Keratinocyte (primary cell): ENCODE data around the gene CAMK2D. TPM values are rescaled to one million over a fixed set of nuclear protein-coding genes. Genes with fewer than 3 reads are reported as not detected.
"Not testable (repeated sequence)": the region's sequence is repeated elsewhere in the genome, so short reads cannot be mapped to it uniquely, and the experiment has no call there.

Experiments
- DNase-seq: peaks from one replicate; pipeline ENCODE4 v3.0.0-alpha.2; 2011; ENCODE audit warnings: low read depth, missing footprints, low spot score
- FAIRE-seq: peaks from 2 replicates; lab custom pipeline; 2011; peaks lifted over from hg19 to GRCh38; lab: Jason Lieb, UNC
- H2AFZ ChIP-seq: 2 replicates; pipeline ENCODE4 v1.6.0; 2012; ENCODE audit warnings: low read length, control low read depth, inconsistent platforms; ENCODE audit not compliant: control insufficient read depth
- H3K27ac ChIP-seq: 2 replicates; pipeline ENCODE4 v1.5.1; 2011; ENCODE audit warnings: low read length; ENCODE audit not compliant: control insufficient read depth, insufficient read depth
- H3K27me3 ChIP-seq: 3 replicates; pipeline ENCODE4 v1.6.0; 2011; ENCODE audit warnings: low read length; ENCODE audit not compliant: control insufficient read depth, insufficient read depth; ENCODE audit errors: extremely low read depth
- H3K36me3 ChIP-seq, 2 experiments: 2 replicates in 1 of 2; 3 replicates in 1 of 2; pipeline ENCODE4 v1.5.1; 2011; ENCODE audit warnings: low read length in 2 of 2, mild to moderate bottlenecking in 1 of 2; ENCODE audit not compliant: control insufficient read depth in 2 of 2, insufficient read depth in 2 of 2; ENCODE audit errors: extremely low read depth in 1 of 2
- H3K4me1 ChIP-seq: 3 replicates; pipeline ENCODE4 v1.5.1; 2011; ENCODE audit warnings: low read length; ENCODE audit not compliant: control insufficient read depth, insufficient read depth; ENCODE audit errors: extremely low read depth
- H3K4me2 ChIP-seq: 3 replicates; pipeline ENCODE4 v1.6.0; 2011; ENCODE audit warnings: low read depth, low read length; ENCODE audit not compliant: control insufficient read depth, insufficient read depth; ENCODE audit errors: extremely low read depth
- H3K4me3 ChIP-seq, 3 experiments: fragments of 200-600 bp in 1 of 3; sonication (generic) in 1 of 3; 2 replicates in 2 of 3; 3 replicates in 1 of 3; pipeline ENCODE4 v1.5.1; 2011 to 2016; ENCODE audit warnings: low read length in 3 of 3, mild to moderate bottlenecking in 3 of 3, control low read depth in 2 of 3, inconsistent platforms in 1 of 3, low read depth in 1 of 3, mixed read lengths in 1 of 3, mixed run types in 1 of 3, moderate library complexity in 1 of 3; ENCODE audit not compliant: control insufficient read depth in 2 of 3, insufficient read depth in 2 of 3; ENCODE audit errors: extremely low read depth in 1 of 3
- H3K79me2 ChIP-seq: 2 replicates; pipeline ENCODE4 v1.6.0; 2012; ENCODE audit warnings: low read length; ENCODE audit not compliant: control insufficient read depth, insufficient read depth
- H3K9ac ChIP-seq: 3 replicates; pipeline ENCODE4 v1.6.0; 2011; ENCODE audit warnings: low read length; ENCODE audit not compliant: control insufficient read depth, insufficient read depth; ENCODE audit errors: extremely low read depth
- H3K9me1 ChIP-seq: 3 replicates; pipeline ENCODE4 v1.6.0; 2011; ENCODE audit warnings: low read length; ENCODE audit not compliant: control insufficient read depth, insufficient read depth; ENCODE audit errors: extremely low read depth
- H3K9me3 ChIP-seq: 2 replicates; pipeline ENCODE4 v1.5.1; 2012; ENCODE audit warnings: low read depth, low read length; ENCODE audit not compliant: control insufficient read depth
- H4K20me1 ChIP-seq: 3 replicates; pipeline ENCODE4 v1.6.0; 2011; ENCODE audit warnings: low read length; ENCODE audit not compliant: control insufficient read depth, insufficient read depth; ENCODE audit errors: extremely low read depth
- EZH2 ChIP-seq: IDR thresholded peaks from one replicate; pipeline ENCODE4 v1.6.1; 2012; ENCODE audit warnings: inconsistent platforms, mild to moderate bottlenecking, low read length, moderate library complexity
- dilution Hi-C: fragments of 300-500 bp; cut with MboI; formaldehyde crosslinking; loops from one replicate; pipeline ENCODE4 v1.7.0; 2020; ENCODE audit warnings: low sequenced_read_pairs; ENCODE audit not compliant: extremely low pct_ligation_motif_present
- polyA plus RNA-seq, 5 experiments: library from polyadenylated mRNA; depleted of rRNA in 3 of 5; stranded (reverse) in 3 of 5; stranded (forward) in 1 of 5; unstranded in 1 of 5; fragments of >200 nt; gene quantifications; 1 replicate in 1 of 5; 2 replicates in 3 of 5; 3 replicates in 1 of 5; pipeline versions ENCODE4 v1.2.1 to v1.2.3, GENCODE V29; 2011 to 2012; ENCODE audit warnings: missing spikeins in 2 of 5, low read depth in 1 of 5, low replicate concordance in 1 of 5
- TF ChIP-seq, protein P1 (sequence below), 3 experiments: IDR thresholded peaks in 1 of 3; conservative IDR thresholded peaks in 1 of 3; optimal IDR thresholded peaks in 1 of 3; 2 replicates in 2 of 3; 3 replicates in 1 of 3; pipeline versions ENCODE3 to v1.5.1; 2011; ENCODE audit warnings: low read length in 3 of 3, mild to moderate bottlenecking in 3 of 3, moderate library complexity in 2 of 3, control low read depth in 1 of 3, inconsistent platforms in 1 of 3; ENCODE audit not compliant: insufficient read depth in 2 of 3; ENCODE audit errors: extremely low read depth in 1 of 3

The CAMK2D gene
- polyA plus RNA-seq, 1 donor (not counting 4 experiments of a cell fraction or from before 2014, with no cell fraction given), result 18.8 TPM

DNA sequence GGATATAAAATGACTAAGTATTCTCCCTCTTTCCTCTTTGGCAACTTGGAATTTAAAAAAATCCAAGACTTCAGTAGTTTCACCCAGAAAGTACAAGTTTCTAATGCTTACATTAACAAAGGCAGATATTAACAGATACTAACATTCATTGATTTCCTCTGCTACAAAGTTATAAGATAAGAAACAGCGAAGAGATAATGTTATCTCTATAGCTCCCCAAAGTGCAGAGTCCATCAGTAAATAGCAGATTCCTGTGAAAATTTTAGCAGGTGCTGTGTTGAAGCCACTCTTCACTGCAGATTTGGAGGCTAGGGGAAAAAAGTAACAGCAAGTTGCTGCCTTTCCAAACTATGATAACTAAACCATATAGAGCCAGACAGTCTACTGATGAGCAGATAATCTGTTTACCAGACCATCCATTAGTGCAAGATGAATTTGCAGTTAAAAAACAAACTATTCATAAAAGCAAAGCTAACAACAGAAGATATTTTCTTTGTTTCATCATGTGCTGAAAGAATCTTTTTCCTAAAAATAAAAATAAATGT, 3.3 kb upstream of the CAMK2D start:
- H3K36me3 ChIP-seq, result no peaks in the 10 kb centered on the region
- no peak overlapping the region for H3K4me3 ChIP-seq
- H3K27ac ChIP-seq, result no peak overlapping the region
- H3K9me3 ChIP-seq, result no peaks in the 10 kb centered on the region
- H3K4me1 ChIP-seq, result peaks cover 2% of the 10 kb centered on the region
- peaks cover 10% of the 10 kb centered on the region for H3K79me2 ChIP-seq
- FAIRE-seq (no peak), DNase-seq (no peak)
- dilution Hi-C loops, result no loop called here
- no peak overlapping the region for H3K9ac ChIP-seq
- H2AFZ ChIP-seq, result no peak overlapping the region
- no peaks in the 10 kb centered on the region for H3K9me1 ChIP-seq
- H3K4me2 ChIP-seq, result no peak overlapping the region
- no peaks in the 10 kb centered on the region for H3K27me3 ChIP-seq
- TF ChIP-seq, protein P1, sequence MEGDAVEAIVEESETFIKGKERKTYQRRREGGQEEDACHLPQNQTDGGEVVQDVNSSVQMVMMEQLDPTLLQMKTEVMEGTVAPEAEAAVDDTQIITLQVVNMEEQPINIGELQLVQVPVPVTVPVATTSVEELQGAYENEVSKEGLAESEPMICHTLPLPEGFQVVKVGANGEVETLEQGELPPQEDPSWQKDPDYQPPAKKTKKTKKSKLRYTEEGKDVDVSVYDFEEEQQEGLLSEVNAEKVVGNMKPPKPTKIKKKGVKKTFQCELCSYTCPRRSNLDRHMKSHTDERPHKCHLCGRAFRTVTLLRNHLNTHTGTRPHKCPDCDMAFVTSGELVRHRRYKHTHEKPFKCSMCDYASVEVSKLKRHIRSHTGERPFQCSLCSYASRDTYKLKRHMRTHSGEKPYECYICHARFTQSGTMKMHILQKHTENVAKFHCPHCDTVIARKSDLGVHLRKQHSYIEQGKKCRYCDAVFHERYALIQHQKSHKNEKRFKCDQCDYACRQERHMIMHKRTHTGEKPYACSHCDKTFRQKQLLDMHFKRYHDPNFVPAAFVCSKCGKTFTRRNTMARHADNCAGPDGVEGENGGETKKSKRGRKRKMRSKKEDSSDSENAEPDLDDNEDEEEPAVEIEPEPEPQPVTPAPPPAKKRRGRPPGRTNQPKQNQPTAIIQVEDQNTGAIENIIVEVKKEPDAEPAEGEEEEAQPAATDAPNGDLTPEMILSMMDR (optimal IDR thresholded peaks at IDR 0.05 in 1 of 3, IDR thresholded peaks at IDR 0.05 in 1 of 3, conservative IDR thresholded peaks at IDR 0.05 in 1 of 3; ENCODE audit: extremely low read depth in 1 of 3, insufficient read depth in 2 of 3, low read length in 3 of 3), result no peak
- TF ChIP-seq EZH2, result no peak
- no peaks in the 10 kb centered on the region for H4K20me1 ChIP-seq

DNA sequence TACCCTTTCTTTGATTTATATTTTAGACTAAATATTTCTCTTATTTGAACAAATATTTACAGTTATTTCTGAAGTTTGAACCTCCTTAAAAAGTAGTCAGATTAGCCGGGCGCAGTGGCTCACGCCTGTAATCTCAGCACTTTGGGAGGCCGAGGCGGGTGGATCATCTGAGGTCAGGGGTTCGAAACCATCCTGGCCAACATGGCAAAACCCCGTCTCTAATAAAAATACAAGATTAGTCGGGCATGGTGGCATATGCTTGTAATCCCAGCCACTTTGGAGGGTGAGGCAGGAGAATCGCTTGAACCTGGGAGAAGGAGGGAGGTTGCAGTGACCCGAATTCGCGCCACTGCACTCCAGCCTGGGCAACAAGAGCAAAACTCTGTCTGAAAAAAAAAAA, 2.4 kb upstream of the CAMK2D start:
- H3K4me1 ChIP-seq, H3K36me3 ChIP-seq, H3K4me2 ChIP-seq, H3K27ac ChIP-seq, H4K20me1 ChIP-seq, H2AFZ ChIP-seq, FAIRE-seq, dilution Hi-C loops, H3K9me1 ChIP-seq, H3K27me3 ChIP-seq, H3K9ac ChIP-seq, H3K9me3 ChIP-seq, DNase-seq, H3K4me3 ChIP-seq: not testable (repeated sequence)
- peaks cover 14% of the 10 kb centered on the region for H3K79me2 ChIP-seq

DNA sequence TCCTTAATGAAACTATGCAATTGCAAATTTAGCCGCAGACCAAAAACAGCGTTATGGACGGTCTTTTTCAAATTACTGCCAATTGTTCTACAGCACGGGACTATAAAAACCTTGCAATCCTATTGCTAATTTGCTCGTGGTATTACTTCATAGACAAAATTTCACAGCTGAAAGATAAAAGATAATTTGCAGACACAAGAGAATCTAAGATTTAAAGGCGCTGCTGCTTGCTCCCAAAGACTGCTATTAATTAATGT, 1.4 kb upstream of the CAMK2D start:
- H2AFZ ChIP-seq, result peak overlapping the region; percentile 59
- no peak for FAIRE-seq
- TF ChIP-seq, protein P1 (optimal IDR thresholded peaks at IDR 0.05 in 1 of 3, IDR thresholded peaks at IDR 0.05 in 1 of 3, conservative IDR thresholded peaks at IDR 0.05 in 1 of 3; ENCODE audit: extremely low read depth in 1 of 3, insufficient read depth in 2 of 3, low read length in 3 of 3), result no peak
- no peak for TF ChIP-seq EZH2
- H3K4me3 ChIP-seq, result peak overlapping the region; percentile 27 to 90 (median 75)
- peaks cover 20% of the 10 kb centered on the region for H3K79me2 ChIP-seq
- no peaks in the 10 kb centered on the region for H3K36me3 ChIP-seq
- H3K4me1 ChIP-seq, result peaks cover 12% of the 10 kb centered on the region
- H3K9me3 ChIP-seq, result no peaks in the 10 kb centered on the region
- no peak for DNase-seq
- peak overlapping the region; percentile 95 for H3K4me2 ChIP-seq
- H3K27me3 ChIP-seq, result no peaks in the 10 kb centered on the region
- H4K20me1 ChIP-seq, result no peaks in the 10 kb centered on the region
- dilution Hi-C loops, result no loop called here
- peak overlapping the region; percentile 98 for H3K27ac ChIP-seq
- no peaks in the 10 kb centered on the region for H3K9me1 ChIP-seq
- H3K9ac ChIP-seq, result peak overlapping the region; percentile 96
